ENCODE results near the gene EPSTI1.

Gene EPSTI1

DNA sequence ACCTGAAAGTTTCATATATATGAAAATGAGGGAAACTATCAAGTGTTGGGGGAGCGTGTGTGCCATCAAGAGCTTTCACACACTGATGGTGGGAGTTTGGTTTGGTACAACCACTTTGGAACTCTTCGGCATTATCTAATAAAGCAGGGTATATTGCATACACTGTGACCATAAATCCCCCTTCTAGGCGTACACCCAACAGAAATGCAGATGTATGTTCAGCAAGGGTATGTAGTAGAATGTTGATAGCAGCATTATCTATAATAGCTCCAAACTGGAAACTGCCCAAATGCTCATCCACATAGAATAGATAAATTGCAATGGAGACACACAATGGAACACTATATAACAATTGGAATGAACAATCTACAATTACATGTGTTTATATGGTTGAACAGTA, 139.9 kb downstream of the EPSTI1 start:
- no peak for DNase-seq

DNA sequence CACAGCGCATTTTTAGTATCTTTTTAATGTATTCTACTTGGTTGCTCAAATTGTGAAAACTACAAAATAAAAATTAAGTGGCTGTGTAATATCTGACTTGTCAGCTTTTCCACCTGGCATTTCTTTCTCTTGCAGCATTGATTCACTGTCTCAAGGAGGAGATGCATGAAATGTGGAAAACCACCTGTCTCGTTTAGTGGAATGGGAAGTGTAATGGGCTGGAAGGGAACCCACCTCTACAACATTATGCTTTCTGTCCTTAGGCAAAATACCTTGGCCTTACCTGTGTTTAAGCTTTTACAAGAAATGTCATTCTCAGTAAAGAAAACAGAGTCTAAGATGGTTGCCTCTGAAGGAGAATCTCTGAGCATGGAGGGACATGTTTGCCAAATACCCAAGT, 142.8 kb downstream of the EPSTI1 start:
- DNase-seq, result no peak

DNA sequence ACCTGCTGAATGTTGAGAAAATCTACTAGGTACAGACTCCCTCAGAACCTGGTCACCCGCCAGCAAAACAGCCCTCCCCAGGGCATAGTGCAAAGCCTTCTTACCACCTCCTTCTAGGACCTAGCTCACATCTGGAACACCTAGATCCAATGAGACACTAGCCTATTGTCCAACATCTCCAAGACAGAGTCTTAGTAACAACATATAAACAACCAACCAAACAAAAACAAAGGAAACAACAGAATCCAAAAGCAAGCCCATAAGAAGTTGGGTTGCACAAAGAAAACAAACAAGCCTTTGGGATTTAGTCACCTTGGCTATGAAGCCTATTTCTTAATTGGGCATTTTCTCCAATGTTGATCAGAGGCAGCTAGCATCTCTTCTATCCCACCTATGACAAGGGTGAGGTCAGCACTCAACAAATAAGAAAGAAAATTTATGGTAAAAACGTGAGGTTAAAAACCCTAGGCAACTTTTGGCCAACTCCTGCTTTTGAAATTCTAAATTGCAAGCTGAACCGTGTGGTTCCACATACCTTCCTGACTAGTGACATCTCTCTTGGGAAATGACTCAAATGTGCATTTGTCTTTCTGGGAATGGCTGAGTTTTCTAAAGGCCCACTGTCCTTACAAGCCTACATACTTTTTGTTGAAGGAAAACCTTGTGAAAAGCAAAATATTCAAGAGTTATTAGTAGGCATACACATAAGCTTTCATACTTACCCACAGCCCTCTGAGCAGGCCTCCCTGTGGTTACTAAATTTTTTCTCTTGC, 144.0 kb downstream of the EPSTI1 start:
- DNase-seq, result no peak

DNA sequence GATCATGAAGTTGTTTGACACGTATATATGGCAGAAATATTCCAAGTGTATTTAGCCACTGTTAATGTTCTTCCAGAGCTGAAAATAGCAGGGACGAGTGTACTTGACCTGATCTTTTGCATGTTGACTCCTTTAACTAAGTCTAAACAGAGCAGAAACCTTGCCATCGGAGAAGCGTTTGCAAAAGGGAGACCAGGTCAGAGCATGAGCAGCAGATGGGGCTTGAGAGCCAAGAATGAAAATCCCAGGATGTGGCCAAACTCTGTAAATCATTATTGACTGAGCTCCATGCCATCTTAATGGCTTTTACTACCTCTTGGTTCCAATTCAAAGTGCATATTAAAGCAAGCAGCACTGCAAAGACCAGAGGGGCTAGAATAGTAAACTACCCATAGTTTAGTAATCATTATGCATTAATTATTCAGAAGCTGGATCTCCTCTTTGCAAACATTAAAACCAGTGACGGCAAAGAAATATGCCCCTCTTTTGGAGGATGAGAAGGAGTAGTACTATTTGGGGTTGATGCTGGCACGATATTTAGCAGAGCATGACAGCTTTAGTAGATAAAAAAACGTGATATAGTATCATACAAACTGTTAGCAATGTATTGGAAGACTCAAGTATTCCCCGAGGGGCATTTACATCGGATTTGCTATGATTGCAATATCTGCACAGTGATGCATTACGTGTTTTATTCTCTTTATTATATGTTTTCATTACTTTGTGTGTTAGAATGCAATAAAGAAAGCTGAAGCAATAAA, 154.9 kb downstream of the EPSTI1 start:
- DNase-seq, result no peak
